ENCODE measurements around the gene LRFN3. TPM values are rescaled to one million over a fixed set of nuclear protein-coding genes. Genes with fewer than 3 reads are reported as not detected.
"Not testable (repeated sequence)": the region's sequence is repeated elsewhere in the genome, so short reads cannot be mapped to it uniquely, and the experiment has no call there.

The LRFN3 gene
- total and polyA plus RNA-seq, 10 of the 15 experiments (the other 5 are each of a cell fraction or from before 2014, with no cell fraction given) = 0.02 to 7.3 (median 2.0) TPM; not detected in 1

GRCh38 chr19:35909684-35910035 is 26.5 kb upstream of the LRFN3 start:
- 68% methylated on average over 6 of the region's 6 CpGs for WGBS (ENCODE audit: insufficient coverage, insufficient replicate concordance, low lambda C conversion rate, missing lambda C conversion rate)
- POLR2A ChIA-PET = interaction anchor here (1.0 to 1.6 kb wide), 3 partner anchors 9 to 22 kb away, joined by 3 to 6 read pairs (median 4); partner anchors contain the start of gene NFKBID
- peaks cover 55% of the 10 kb centered on the region for H3K4me1 ChIP-seq (ENCODE audit: control insufficient read depth, insufficient read depth, low read length)
- no peaks in the 10 kb centered on the region for H3K9me3 ChIP-seq (replicated peaks; ENCODE audit: control insufficient read depth, insufficient read depth, low read length)
- BruUV-seq (replicated peaks) = no TSS peak
- CTCF ChIA-PET = interaction anchor here (0.6 to 1.7 kb wide), 3 partner anchors 21 to 196 kb away, joined by 3 to 7 read pairs (median 5); no protein-coding TSS in a partner anchor
- H4K20me1 ChIP-seq (ENCODE audit: control insufficient read depth, insufficient read depth) = no peaks in the 10 kb centered on the region
- intact Hi-C loops (cut with micrococcal nuclease; ENCODE audit: unreplicated experiment) = no loop called here
- no peaks in the 10 kb centered on the region for H3K27me3 ChIP-seq (replicated peaks in 1 of 2; ENCODE audit: control insufficient read depth in 2 of 2, insufficient read depth in 2 of 2, low read length in 1 of 2)
- H3K36me3 ChIP-seq (ENCODE audit: control insufficient read depth in 2 of 2, insufficient read depth in 2 of 2, low read length in 1 of 2) = no peaks in the 10 kb centered on the region
- FAIRE-seq = no peak
- RAD21 ChIA-PET (ENCODE audit: unreplicated experiment) = interaction anchor here (1.0 to 1.7 kb wide), 4 partner anchors 9 to 166 kb away, joined by 4 to 10 read pairs (median 5); partner anchors contain the start of gene NFKBID
- DNase-seq (ENCODE audit: low read depth, low spot score) = no peak
- no peak overlapping the region for H3K4me3 ChIP-seq
- no peak for TF ChIP-seq SKIL (IDR thresholded peaks at IDR 0.05; ENCODE audit: low read depth, poor library complexity, severe bottlenecking)
- no peak for TF ChIP-seq TCF7 (IDR thresholded peaks at IDR 0.05; ENCODE audit: borderline replicate concordance)
- TF ChIP-seq SMARCA5 (IDR thresholded peaks at IDR 0.05) = peak; percentile 15; the same call in 1 of the 2 replicates
- peak overlapping the region; percentile 67 for H3K9ac ChIP-seq (ENCODE audit: control insufficient read depth, insufficient read depth, low read length)
- SMC1A ChIA-PET (ENCODE audit: uncharacterized antibody, unreplicated experiment) = interaction anchor here (1.5 kb wide), 1 partner anchor 21 kb away, joined by 4 read pairs; no protein-coding TSS in a partner anchor
- ATAC-seq = no peak
- H2AFZ ChIP-seq (ENCODE audit: control insufficient read depth, low read depth, low read length) = peak overlapping the region; percentile 89
- H3K27ac ChIP-seq (ENCODE audit: control insufficient read depth, insufficient read depth) = peak overlapping the region; percentile 88
- H3K4me2 ChIP-seq (ENCODE audit: control insufficient read depth, insufficient read depth) = peak overlapping the region; percentile 84
- H3K79me2 ChIP-seq (ENCODE audit: control insufficient read depth, insufficient read depth, low read length) = no peaks in the 10 kb centered on the region
- in situ Hi-C loops (cut with MboI) = loop anchor here (10.0 kb wide), 1 partner anchor 575 kb away; no protein-coding TSS in a partner anchor

- H3K36me3 ChIP-seq (ENCODE audit: control insufficient read depth in 2 of 2, insufficient read depth in 2 of 2, low read length in 1 of 2); H4K20me1 ChIP-seq (ENCODE audit: control insufficient read depth, insufficient read depth); H3K9ac ChIP-seq (ENCODE audit: control insufficient read depth, insufficient read depth, low read length); H3K27me3 ChIP-seq (replicated peaks in 1 of 2; ENCODE audit: control insufficient read depth in 2 of 2, insufficient read depth in 2 of 2, low read length in 1 of 2); H2AFZ ChIP-seq (ENCODE audit: control insufficient read depth, low read depth, low read length); H3K9me3 ChIP-seq (replicated peaks; ENCODE audit: control insufficient read depth, insufficient read depth, low read length); H3K4me3 ChIP-seq; FAIRE-seq; DNase-seq (ENCODE audit: low read depth, low spot score); H3K4me2 ChIP-seq (ENCODE audit: control insufficient read depth, insufficient read depth); RAD21 ChIA-PET (ENCODE audit: unreplicated experiment); H3K27ac ChIP-seq (ENCODE audit: control insufficient read depth, insufficient read depth); intact Hi-C loops (cut with micrococcal nuclease; ENCODE audit: unreplicated experiment); ATAC-seq; BruUV-seq (replicated peaks); in situ Hi-C loops (cut with MboI); H3K79me2 ChIP-seq (ENCODE audit: control insufficient read depth, insufficient read depth, low read length): not testable (repeated sequence)
- POLR2A ChIA-PET = interaction anchor here (1.0 to 1.6 kb wide), 2 partner anchors 19 to 21 kb away, joined by 3 to 4 read pairs; no protein-coding TSS in a partner anchor
- CTCF ChIA-PET = interaction anchor here (0.6 kb wide), 1 partner anchor 28 kb away, joined by 3 read pairs; no protein-coding TSS in a partner anchor
- 96% methylated on average over 14 of the region's 14 CpGs for WGBS (ENCODE audit: insufficient coverage, insufficient replicate concordance, low lambda C conversion rate, missing lambda C conversion rate)
- SMC1A ChIA-PET (ENCODE audit: uncharacterized antibody, unreplicated experiment) = interaction anchor here (1.0 to 1.5 kb wide), 2 partner anchors 16 to 21 kb away, joined by 4 read pairs; no protein-coding TSS in a partner anchor
- H3K4me1 ChIP-seq (ENCODE audit: control insufficient read depth, insufficient read depth, low read length) = peaks cover 59% of the 10 kb centered on the region
These were observed 25.8 kb upstream of the LRFN3 start for GRCh38 chr19:35910355-35910754.

Data from GM12878 (cell line).